IMR-90 (cell line): ENCODE measurements around the gene PSPC1. TPM values are rescaled to one million over a fixed set of nuclear protein-coding genes. Genes with fewer than 3 reads are reported as not detected.

Source experiments
- ATAC-seq: fragments of 200-7000 bp; cut with Tn5 transposase; 2 replicates; pipeline ENCODE4 v1.9.1; 2020; ENCODE audit warnings: low read depth, mild to moderate bottlenecking, moderate library complexity
- BruUV-seq: library from RNA; stranded (reverse); fragments of 400-500 nt; replicated peaks from 2 replicates; lab custom pipeline; 2021; lab: Mats Ljungman, UMichigan
- CTCF ChIA-PET: fragments of 300-600 bp; formaldehyde crosslinking; extraction: SDS; loops from one replicate; lab custom pipeline; 2021; ENCODE audit warnings: antibody characterized with exemption; lab: Yijun Ruan, JAX
- POLR2A ChIA-PET: fragments of 300-600 bp; sonication (Branson Sonifier 250); formaldehyde crosslinking; loops from one replicate; lab custom pipeline; 2022; ENCODE audit warnings: antibody characterized with exemption; ENCODE audit not compliant: unreplicated experiment; lab: Charles Lee
- DNase-seq: peaks from one replicate; pipeline ENCODE4 v3.0.0; 2013
- H2AFZ ChIP-seq: replicated peaks from 2 replicates; pipeline ENCODE3; 2013; ENCODE audit warnings: low read length, mild to moderate bottlenecking; ENCODE audit not compliant: poor library complexity
- H2AK5ac ChIP-seq: 2 replicates; pipeline ENCODE4 v1.6.1; 2013; ENCODE audit warnings: low read depth, low read length, inconsistent platforms
- H2AK9ac ChIP-seq: replicated peaks from 2 replicates; pipeline ENCODE3; 2013; ENCODE audit warnings: mild to moderate bottlenecking, low read depth, low read length, moderate library complexity; ENCODE audit not compliant: poor library complexity
- H2BK120ac ChIP-seq: 2 replicates; pipeline ENCODE4 v1.6.1; 2013; ENCODE audit warnings: low read depth, low read length, inconsistent platforms
- H2BK15ac ChIP-seq: 3 replicates; pipeline ENCODE4 v1.6.1; 2013; ENCODE audit warnings: low read depth, low read length, inconsistent platforms
- H2BK20ac ChIP-seq: 2 replicates; pipeline ENCODE4 v1.6.1; 2013; ENCODE audit warnings: low read depth, mild to moderate bottlenecking, inconsistent platforms, low read length, moderate library complexity
- H2BK5ac ChIP-seq: 2 replicates; pipeline ENCODE4 v1.6.1; 2013; ENCODE audit warnings: mild to moderate bottlenecking, low read depth, low read length, inconsistent platforms; ENCODE audit not compliant: poor library complexity, severe bottlenecking
- H3K14ac ChIP-seq: replicated peaks from 2 replicates; pipeline ENCODE4 v1.6.1; 2013; ENCODE audit warnings: low read depth, low read length, inconsistent platforms
- H3K18ac ChIP-seq: 2 replicates; pipeline ENCODE4 v1.6.1; 2013; ENCODE audit warnings: low read depth, low read length, control low read depth
- H3K23ac ChIP-seq: 2 replicates; pipeline ENCODE4 v1.6.1; 2013; ENCODE audit warnings: low read depth, low read length, inconsistent platforms
- H3K27ac ChIP-seq: 2 replicates; pipeline ENCODE4 v1.5.1; 2013; ENCODE audit warnings: mild to moderate bottlenecking, control low read depth, low read length; ENCODE audit not compliant: insufficient read depth
- H3K27me3 ChIP-seq: 2 replicates; pipeline ENCODE4 v1.6.1; 2013; ENCODE audit warnings: low read length; ENCODE audit not compliant: control insufficient read depth, insufficient read depth
- H3K36me3 ChIP-seq: 2 replicates; pipeline ENCODE4 v1.6.1; 2013; ENCODE audit warnings: low read length, mixed read lengths; ENCODE audit not compliant: control insufficient read depth, insufficient read depth
- H3K4ac ChIP-seq: 2 replicates; pipeline ENCODE4 v1.6.1; 2013; ENCODE audit warnings: low read depth, low read length, inconsistent platforms
- H3K4me1 ChIP-seq: 2 replicates; pipeline ENCODE4 v1.6.1; 2013; ENCODE audit warnings: low read length, mixed read lengths; ENCODE audit not compliant: control insufficient read depth, insufficient read depth
- H3K4me2 ChIP-seq: 2 replicates; pipeline ENCODE4 v1.6.1; 2013; ENCODE audit warnings: low read depth, mild to moderate bottlenecking, control low read depth, low read length, moderate library complexity
- H3K4me3 ChIP-seq: 2 replicates; pipeline ENCODE4 v1.5.1; 2013; ENCODE audit warnings: low read depth, mild to moderate bottlenecking, control low read depth, low read length, moderate library complexity; ENCODE audit not compliant: insufficient read depth
- H3K56ac ChIP-seq: 2 replicates; pipeline ENCODE4 v1.6.1; 2013; ENCODE audit warnings: low read length, inconsistent platforms; ENCODE audit not compliant: insufficient read depth; ENCODE audit errors: extremely low read depth
- H3K79me1 ChIP-seq, 2 experiments: 2 replicates each; pipeline ENCODE4 v1.6.1; 2013; ENCODE audit warnings: low read length in 2 of 2, inconsistent platforms in 1 of 2, low read depth in 1 of 2
- H3K9ac ChIP-seq: 2 replicates; pipeline ENCODE4 v1.6.1; 2013; ENCODE audit warnings: low read depth, low read length, control low read depth
- H3K9me1 ChIP-seq: 2 replicates; pipeline ENCODE4 v1.6.1; 2013; ENCODE audit warnings: low read length, inconsistent platforms; ENCODE audit not compliant: insufficient read depth
- H3K9me3 ChIP-seq: 2 replicates; pipeline ENCODE4 v1.6.1; 2013; ENCODE audit warnings: low read length; ENCODE audit not compliant: control insufficient read depth, insufficient read depth
- H4K20me1 ChIP-seq: 2 replicates; pipeline ENCODE4 v1.6.1; 2013; ENCODE audit warnings: low read length, inconsistent platforms; ENCODE audit not compliant: insufficient read depth
- H4K5ac ChIP-seq: 2 replicates; pipeline ENCODE4 v1.6.1; 2013; ENCODE audit warnings: mild to moderate bottlenecking, low read depth, low read length, control low read depth
- H4K8ac ChIP-seq, 2 experiments: 2 replicates each; pipeline ENCODE4 v1.6.1; 2013; ENCODE audit warnings: low read depth in 2 of 2, low read length in 2 of 2, control low read depth in 1 of 2, inconsistent platforms in 1 of 2
- H4K91ac ChIP-seq: 2 replicates; pipeline ENCODE4 v1.6.1; 2013; ENCODE audit warnings: low read depth, low read length, inconsistent platforms; ENCODE audit not compliant: insufficient read depth
- BHLHE40 ChIP-seq: fragments of 150-350 bp; IDR thresholded peaks from 2 replicates; pipeline ENCODE4 v1.6.1; 2016; ENCODE audit warnings: mild to moderate bottlenecking, low read depth, low read length
- CEBPB ChIP-seq: IDR thresholded peaks from 2 replicates; pipeline ENCODE4 v1.6.1; 2012; ENCODE audit warnings: low read depth, low read length, improper control_type of control experiment
- CHD1 ChIP-seq: IDR thresholded peaks from 2 replicates; pipeline ENCODE4 v1.6.1; 2012; ENCODE audit warnings: low read depth, low read length, improper control_type of control experiment
- CTCF ChIP-seq: conservative IDR thresholded peaks from 2 replicates; pipeline ENCODE4 v1.5.1; 2012; ENCODE audit warnings: mild to moderate bottlenecking, low read depth, low read length, improper control_type of control experiment
- ELK1 ChIP-seq: fragments of 150-350 bp; IDR thresholded peaks from 2 replicates; pipeline ENCODE4 v1.6.1; 2016; ENCODE audit warnings: low read depth, mild to moderate bottlenecking, low read length, moderate library complexity, borderline replicate concordance
- FOS ChIP-seq: fragments of 150-350 bp; IDR thresholded peaks from 2 replicates; pipeline ENCODE4 v1.6.1; 2016; ENCODE audit warnings: low read depth, low read length
- MAFK ChIP-seq: IDR thresholded peaks from 2 replicates; pipeline ENCODE4 v1.6.1; 2012; ENCODE audit warnings: low read depth, low read length, improper control_type of control experiment
- MAZ ChIP-seq: IDR thresholded peaks from 2 replicates; pipeline ENCODE4 v1.6.1; 2012; ENCODE audit warnings: low read depth, mild to moderate bottlenecking, low read length, improper control_type of control experiment, moderate library complexity, borderline replicate concordance
- MXI1 ChIP-seq: IDR thresholded peaks from 2 replicates; pipeline ENCODE4 v1.6.1; 2012; ENCODE audit warnings: low read depth, mild to moderate bottlenecking, low read length, moderate library complexity, borderline replicate concordance
- NFE2L2 ChIP-seq: fragments of 150-350 bp; IDR thresholded peaks from 2 replicates; pipeline ENCODE4 v1.6.1; 2016; ENCODE audit warnings: low read depth, mild to moderate bottlenecking, low read length
- POLR2A ChIP-seq: IDR thresholded peaks from 2 replicates; pipeline ENCODE4 v1.6.1; 2012; ENCODE audit warnings: mild to moderate bottlenecking, low read depth, low read length
- RAD21 ChIP-seq: IDR thresholded peaks from 2 replicates; pipeline ENCODE4 v1.6.1; 2012; ENCODE audit warnings: low read length, improper control_type of control experiment
- RCOR1 ChIP-seq: IDR thresholded peaks from 2 replicates; pipeline ENCODE4 v1.6.1; 2012; ENCODE audit warnings: mild to moderate bottlenecking, low read length, improper control_type of control experiment; ENCODE audit not compliant: insufficient replicate concordance
- RFX5 ChIP-seq: IDR thresholded peaks from 2 replicates; pipeline ENCODE4 v1.8.0; 2012; ENCODE audit warnings: low read depth, mild to moderate bottlenecking, low read length, moderate library complexity
- SMC3 ChIP-seq: fragments of 150-350 bp; IDR thresholded peaks from 2 replicates; pipeline ENCODE4 v1.6.1; 2016; ENCODE audit warnings: low read depth, mild to moderate bottlenecking, antibody characterized with exemption, low read length, moderate library complexity
- USF2 ChIP-seq: fragments of 150-350 bp; IDR thresholded peaks from 2 replicates; pipeline ENCODE4 v1.6.1; 2017; ENCODE audit warnings: mild to moderate bottlenecking, antibody characterized with exemption, low read length, low read depth
- WGBS, 2 experiments: methylation state at CpG; one replicate each; pipeline versions ENCODE4 v1.1.5 to v1.1.7; 2013; ENCODE audit warnings: missing lambda C conversion rate in 2 of 2; ENCODE audit not compliant: insufficient read length in 1 of 2; ENCODE audit errors: extremely low coverage in 2 of 2; 5-methylcytosine and 5-hydroxymethylcytosine counted together
- dilution Hi-C: fragments of 300-500 bp; cut with HindIII; formaldehyde crosslinking; loops from one replicate; pipeline ENCODE4 v1.14.3; 2018; ENCODE audit warnings: low sequenced_read_pairs; ENCODE audit not compliant: unreplicated experiment
- in situ Hi-C: fragments of 300-500 bp; cut with MboI; formaldehyde crosslinking; loops from 3 replicates; pipeline ENCODE4 v1.14.3; 2019; ENCODE audit warnings: low sequenced_read_pairs, inconsistent platforms, mixed read lengths
- intact Hi-C: fragments of 100-400 bp; cut with micrococcal nuclease; formaldehyde crosslinking; loops from 2 replicates; pipeline ENCODE4 v1.10.0; 2022
- polyA plus RNA-seq, 3 experiments: library from polyadenylated mRNA; depleted of rRNA; stranded (reverse); fragments of >200 nt; gene quantifications; 2 replicates each; pipeline ENCODE4 v1.2.3, GENCODE V29; 2012; ENCODE audit warnings: low replicate concordance in 1 of 3
- total RNA-seq: library from RNA; depleted of rRNA; stranded (reverse); fragments of >200 nt; gene quantifications from 2 replicates; pipeline ENCODE4 v1.2.3, GENCODE V29; 2012

Gene PSPC1
- total and polyA plus RNA-seq, 2 of the 4 experiments (the other 2 are of a cell fraction) = 38.3 to 39.8 TPM

- H3K4me3 ChIP-seq = no peak overlapping the region
- peaks cover 12 to 51% of the 10 kb centered on the region in 2 experiments; a peak in 3 of 4 replicates for H3K79me1 ChIP-seq
- no TSS peak for BruUV-seq
- no CpG with 5 or more reads among the region's 5 CpGs for WGBS, 2 experiments
- H3K4me2 ChIP-seq = no peak overlapping the region
- H3K27me3 ChIP-seq = no peaks in the 10 kb centered on the region
- H3K18ac ChIP-seq = no peak overlapping the region
- H3K14ac ChIP-seq = no peak overlapping the region
- POLR2A ChIA-PET = no interaction called here
- no peaks in the 10 kb centered on the region; the same call in 1 of the 2 replicates for H4K20me1 ChIP-seq
- intact Hi-C loops (no loop called here), in situ Hi-C loops (loop anchor here (5.0 kb wide), 1 partner anchor 47 kb away; no protein-coding TSS in a partner anchor), dilution Hi-C loops (no loop called here)
- H3K9ac ChIP-seq = no peak overlapping the region
- DNase-seq = no peak
- CTCF ChIA-PET = no interaction called here
- H2BK120ac ChIP-seq = no peak overlapping the region
- H2AFZ ChIP-seq = no peak overlapping the region
- no peak overlapping the region for H3K4ac ChIP-seq
- no peak overlapping the region for H4K8ac ChIP-seq
- no peak overlapping the region for H4K5ac ChIP-seq
- peaks cover 5% of the 10 kb centered on the region; the same call in 1 of the 2 replicates for H3K9me1 ChIP-seq
- TF ChIP-seq ELK1 (no peak), POLR2A (no peak), CHD1 (no peak), CTCF (no peak), CEBPB (no peak), SMC3 (no peak), MAFK (no peak), USF2 (no peak), FOS (no peak), MAZ (no peak), NFE2L2 (no peak), MXI1 (no peak), RFX5 (no peak), RCOR1 (no peak), BHLHE40 (no peak), RAD21 (no peak)
- no peak overlapping the region for H2AK9ac ChIP-seq
- no peak overlapping the region for H3K27ac ChIP-seq
- no peak overlapping the region for H2BK15ac ChIP-seq
- no peak overlapping the region for H3K23ac ChIP-seq
- no peak for ATAC-seq
- no peak overlapping the region for H2BK20ac ChIP-seq
- peaks cover 5% of the 10 kb centered on the region for H3K4me1 ChIP-seq
- H3K36me3 ChIP-seq = peaks cover 2% of the 10 kb centered on the region; the same call in 1 of the 2 replicates
- H2BK5ac ChIP-seq = no peak overlapping the region
- H3K9me3 ChIP-seq = no peaks in the 10 kb centered on the region
- no peak overlapping the region for H4K91ac ChIP-seq
- no peak overlapping the region for H3K56ac ChIP-seq
- no peak overlapping the region for H2AK5ac ChIP-seq
Observed at GRCh38 chr13:19685034-19685433, 97.7 kb downstream of the PSPC1 start.
